Dedifferentiated amniotic fluid mesenchymal stem cell (primary cell): ENCODE measurements around the gene NPC1L1.
"Not testable (repeated sequence)": the region's sequence is repeated elsewhere in the genome, so short reads cannot be mapped to it uniquely, and the experiment has no call there.

ENCODE experiments used
- DNase-seq: peaks from one replicate; pipeline ENCODE4 v3.0.0-alpha.2; 2016; ENCODE audit errors: extremely low spot score

NPC1L1 gene

GRCh38 chr7:44535348-44536064 lies 5.6 kb downstream of the NPC1L1 start:
- DNase-seq, result no peak

- no peak for DNase-seq
Observed at GRCh38 chr7:44534501-44534900, 6.6 kb downstream of the NPC1L1 start.

GRCh38 chr7:44534087-44534486 lies 7.0 kb downstream of the NPC1L1 start:
- DNase-seq, result no peak

GRCh38 chr7:44533301-44534055 lies 7.7 kb downstream of the NPC1L1 start:
- DNase-seq, result no peak

GRCh38 chr7:44531421-44532380 lies 9.4 kb downstream of the NPC1L1 start:
- DNase-seq, result no peak

GRCh38 chr7:44530990-44531389 lies 10.1 kb downstream of the NPC1L1 start:
- DNase-seq, result no peak

GRCh38 chr7:44524811-44525388 lies 16.2 kb downstream of the NPC1L1 start:
- DNase-seq, result no peak

GRCh38 chr7:44522315-44522714 lies 18.8 kb downstream of the NPC1L1 start:
- DNase-seq, result no peak

- no peak for DNase-seq
Observed at GRCh38 chr7:44521347-44522095, 19.6 kb downstream of the NPC1L1 start.

GRCh38 chr7:44520574-44520973 lies 20.6 kb downstream of the NPC1L1 start:
- no peak for DNase-seq

GRCh38 chr7:44519546-44519945 lies 21.6 kb downstream of the NPC1L1 start:
- no peak for DNase-seq

- no peak for DNase-seq
Observed at GRCh38 chr7:44518761-44519160, 22.4 kb downstream of the NPC1L1 start.

GRCh38 chr7:44517175-44517574 lies 24.0 kb downstream of the NPC1L1 start:
- no peak for DNase-seq

GRCh38 chr7:44515590-44516268 lies 25.4 kb downstream of the NPC1L1 start:
- no peak for DNase-seq

- DNase-seq, result no peak
Observed at GRCh38 chr7:44512736-44513135, 28.4 kb downstream of the NPC1L1 start.

- no peak for DNase-seq
Observed at GRCh38 chr7:44511863-44512468, 29.2 kb downstream of the NPC1L1 start.

- DNase-seq, result no peak
Observed at GRCh38 chr7:44511236-44511635, 29.9 kb downstream of the NPC1L1 start.

- DNase-seq, result no peak
Observed at GRCh38 chr7:44508328-44509030, 32.7 kb downstream of the NPC1L1 start.

GRCh38 chr7:44506592-44507288 lies 34.4 kb downstream of the NPC1L1 start:
- DNase-seq, result not testable (repeated sequence)
